ENCODE results near the gene SBK3.
"Not testable (repeated sequence)": the region's sequence is repeated elsewhere in the genome, so short reads cannot be mapped to it uniquely, and the experiment has no call there.

SBK3 gene

DNA sequence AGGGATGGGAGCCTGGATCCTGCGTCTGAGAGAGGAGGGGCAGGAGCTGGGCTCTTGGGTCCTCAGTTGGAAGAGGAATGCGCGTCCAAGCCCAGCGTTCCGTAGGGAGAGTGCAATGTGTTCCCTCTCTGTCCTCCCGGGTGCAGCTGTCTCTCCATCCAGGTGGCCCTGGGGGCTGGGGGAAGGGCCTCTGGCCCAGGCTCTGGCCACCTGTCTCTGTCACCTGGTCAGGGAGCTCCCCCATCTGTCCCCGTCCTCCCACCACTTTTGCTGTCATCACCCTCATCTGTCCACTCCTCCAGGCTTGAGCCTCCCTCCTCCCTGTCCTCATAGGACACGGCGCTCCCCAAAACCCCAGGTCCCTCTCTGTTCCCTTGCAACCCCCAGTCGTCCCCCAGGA lies 4.7 kb downstream of the SBK3 start:
- no peak for DNase-seq (ENCODE audit: low read depth in 2 of 2)

DNA sequence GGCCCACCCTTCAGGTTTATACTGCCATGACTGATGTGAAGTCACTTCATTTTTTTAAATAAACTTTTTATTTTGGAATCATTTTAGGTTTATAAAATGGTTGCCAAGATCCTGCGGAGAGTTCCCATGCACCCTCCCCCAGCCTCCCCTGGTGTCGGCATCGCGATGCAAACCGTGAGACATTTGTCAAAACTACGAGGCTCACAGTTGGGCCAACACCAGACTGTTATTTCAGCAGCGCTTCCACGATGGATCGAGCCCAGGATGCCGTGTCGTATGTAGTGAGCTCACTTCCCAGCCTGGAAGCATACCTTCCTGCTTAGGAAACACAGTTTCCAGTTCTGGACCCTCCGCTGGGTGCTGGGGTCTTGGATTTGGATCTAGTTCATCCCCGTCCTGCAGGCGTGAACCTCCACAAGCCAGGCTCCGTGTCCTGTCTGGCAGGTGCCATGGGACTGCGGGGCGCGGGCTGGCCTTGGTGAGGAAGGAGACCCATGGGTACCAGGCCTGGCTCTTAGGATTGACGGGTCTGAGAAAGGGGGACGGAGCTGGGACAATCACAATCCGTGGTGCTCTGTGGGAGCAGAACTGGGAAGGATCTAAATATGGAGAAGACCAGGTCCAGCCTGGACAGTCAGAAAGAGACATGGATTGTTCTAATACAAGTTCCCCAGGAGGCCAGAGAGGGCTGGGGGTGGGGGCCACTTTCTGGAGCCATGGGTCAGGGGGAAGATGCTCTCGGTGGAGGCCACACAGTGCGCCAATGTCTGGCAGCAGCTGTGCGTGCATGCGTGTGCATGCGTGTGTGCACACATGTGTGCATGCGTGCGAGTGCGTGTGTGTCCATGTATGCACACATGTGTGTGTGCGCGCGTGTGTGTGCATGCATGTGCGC lies 6.0 kb downstream of the SBK3 start:
- no peak for DNase-seq (ENCODE audit: low read depth in 2 of 2)

DNA sequence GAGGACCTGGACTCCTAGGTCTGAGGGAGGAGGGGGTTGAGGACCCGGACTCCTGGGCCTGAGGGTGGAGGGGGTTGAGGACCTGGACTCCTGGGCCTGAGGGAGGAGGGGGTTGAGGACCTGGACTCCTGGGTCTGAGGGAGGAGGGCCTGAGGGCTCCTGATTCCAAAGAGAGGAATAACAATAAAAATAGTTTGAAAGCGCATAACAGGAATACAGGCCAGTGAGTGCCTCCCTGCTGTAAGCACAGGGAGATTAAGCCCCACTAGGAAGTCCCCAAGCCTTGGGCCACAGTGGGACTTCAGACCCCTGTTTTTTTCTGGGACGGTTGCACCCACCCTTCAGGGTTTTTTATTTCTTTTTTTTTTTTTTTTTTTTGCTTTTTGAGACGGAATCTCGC lies 7.2 kb downstream of the SBK3 start:
- DNase-seq (ENCODE audit: low read depth in 2 of 2) = no peak

DNA sequence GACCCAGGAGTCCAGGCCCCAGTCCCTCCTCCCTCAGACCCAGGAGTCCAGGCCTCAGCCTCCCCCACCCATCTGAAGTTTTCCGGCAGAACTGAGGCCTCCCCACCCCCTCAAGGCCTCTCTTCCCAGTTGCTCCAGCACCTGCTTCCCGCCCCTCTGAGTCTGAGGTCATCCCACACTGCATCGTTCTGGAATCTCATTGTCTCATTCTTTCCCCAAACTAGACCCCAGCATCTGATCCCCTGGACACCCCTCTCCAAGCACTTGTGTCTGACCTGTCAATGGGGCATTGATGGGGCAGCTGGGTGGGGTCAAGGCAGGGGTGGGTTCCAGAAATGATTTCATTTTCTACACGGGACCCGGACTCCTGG lies 7.6 kb downstream of the SBK3 start:
- no peak for DNase-seq (ENCODE audit: low read depth in 2 of 2)

DNA sequence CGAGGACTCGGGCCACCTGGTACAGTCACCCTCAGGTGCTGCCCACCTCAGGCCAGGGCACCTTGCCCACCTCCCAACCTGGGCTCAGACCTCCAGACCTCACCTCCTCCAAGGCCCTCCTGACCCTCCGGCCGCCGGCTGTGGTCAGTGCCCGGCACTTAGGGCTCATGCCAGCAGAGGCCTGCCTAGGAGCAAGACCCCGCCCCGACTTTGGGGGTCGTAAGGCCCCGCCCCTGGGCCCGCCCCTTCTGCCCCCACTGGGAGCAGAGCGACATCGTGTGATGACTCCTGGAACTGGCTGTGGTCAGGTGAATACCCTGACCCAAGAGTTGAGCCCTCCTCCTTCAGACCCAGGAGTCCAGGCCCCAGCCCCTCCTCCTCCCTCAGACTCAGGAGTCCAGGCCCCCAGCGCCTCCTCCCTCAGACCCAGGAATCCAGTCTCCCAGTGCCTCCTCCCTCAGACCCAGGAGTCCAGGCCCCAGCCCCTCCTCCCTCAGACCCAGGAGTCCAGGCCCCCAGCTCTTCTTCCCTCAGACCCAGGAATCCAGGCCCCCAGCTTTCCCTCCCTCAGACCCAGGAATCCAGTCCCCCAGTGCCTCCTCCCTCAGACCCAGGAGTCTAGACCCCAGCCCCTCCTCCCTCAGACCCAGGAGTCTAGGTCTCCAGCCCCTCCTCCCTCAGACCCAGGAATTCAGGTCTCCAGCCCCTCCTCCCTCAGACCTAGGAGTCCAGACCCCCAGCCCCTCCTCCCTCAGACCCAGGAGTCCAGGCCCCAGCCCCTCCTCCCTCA lies 8.2 kb downstream of the SBK3 start, which contains the start of gene SBK2:
SBK2 (minus strand) TSS at position 183 of the 790 bp plus-strand sequence. CDS start 839 bp downstream, outside the sequence.
- no peak for DNase-seq (ENCODE audit: low read depth in 2 of 2)

DNA sequence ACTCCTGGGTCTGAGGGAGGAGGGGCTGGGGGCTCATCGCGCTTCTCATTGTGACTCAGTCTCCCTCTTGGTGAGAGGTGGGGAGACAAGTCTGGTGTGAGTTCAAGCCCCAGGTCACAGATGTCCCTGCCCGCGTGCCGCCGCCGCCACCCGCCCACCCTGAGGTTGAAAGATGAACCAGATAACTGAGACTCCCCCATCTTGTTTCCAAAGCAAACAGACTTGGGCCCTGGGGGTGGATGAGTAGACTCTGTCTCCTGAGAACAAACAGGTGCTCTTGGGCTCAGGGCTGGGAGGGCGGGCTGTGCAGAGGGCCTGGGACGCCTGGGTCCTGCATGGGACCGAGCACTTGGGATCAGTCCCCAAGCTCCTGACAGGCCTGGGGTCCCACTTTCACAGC lies 9.0 kb downstream of the SBK3 start:
- no peak for DNase-seq (ENCODE audit: low read depth in 2 of 2)

DNA sequence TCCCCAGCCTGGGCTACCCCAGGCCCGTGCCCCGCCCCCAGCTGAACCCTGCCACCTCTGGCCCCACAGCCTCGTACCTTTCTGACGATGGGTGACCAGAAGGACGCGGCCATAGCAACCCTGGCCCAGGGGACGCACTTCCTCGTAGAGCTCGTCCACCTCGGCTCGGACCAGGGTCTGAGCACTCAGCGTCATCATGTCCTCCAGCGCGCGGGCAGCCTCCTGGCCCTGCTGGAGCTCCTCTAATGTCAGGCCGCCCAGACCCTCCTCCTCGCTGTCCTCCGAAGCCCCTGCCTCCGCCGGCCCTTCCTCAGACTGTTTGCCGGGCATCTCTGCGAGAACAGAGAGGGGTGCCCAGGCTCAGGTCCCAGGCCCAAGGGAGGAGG lies 9.4 kb downstream of the SBK3 start:
- no peak for DNase-seq (ENCODE audit: low read depth in 2 of 2)

DNA sequence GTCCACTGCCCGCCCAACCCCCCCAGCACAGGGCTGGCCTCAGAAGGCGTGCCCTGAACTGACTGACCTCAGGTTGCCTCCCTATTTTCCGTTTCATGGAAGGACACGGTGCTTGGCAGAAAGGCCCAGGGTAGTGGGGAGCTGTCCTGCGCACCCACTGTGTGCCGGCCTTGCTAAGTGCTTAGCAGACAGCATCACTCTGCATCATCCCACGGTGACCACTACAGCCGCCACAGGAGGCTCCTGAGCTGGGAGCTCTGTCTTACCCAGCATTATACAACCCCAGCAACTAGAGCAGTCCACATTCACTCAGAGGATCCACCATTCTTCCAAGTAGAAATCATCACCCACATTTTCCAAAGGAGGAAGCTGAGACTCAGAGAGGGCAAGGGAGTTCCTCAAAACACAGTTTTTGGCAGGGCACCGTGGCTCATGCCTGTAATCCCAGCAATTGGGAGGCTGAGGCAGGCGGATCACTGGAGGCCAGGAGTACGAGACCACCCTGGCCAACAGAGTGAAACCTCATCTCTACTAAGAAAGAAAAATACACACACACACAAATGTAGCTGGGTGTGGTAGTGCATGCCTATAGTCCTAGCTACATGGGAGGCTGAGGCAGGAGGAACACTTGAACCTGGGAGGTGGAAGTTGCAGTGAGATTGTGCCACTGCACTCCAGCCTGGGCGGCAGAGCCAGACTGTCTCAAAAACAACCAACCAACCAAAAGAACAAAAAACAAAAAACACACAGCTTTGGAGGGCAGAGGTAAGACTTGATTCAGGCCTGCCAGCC lies 10.0 kb downstream of the SBK3 start:
- DNase-seq (ENCODE audit: low read depth in 2 of 2) = no peak

DNA sequence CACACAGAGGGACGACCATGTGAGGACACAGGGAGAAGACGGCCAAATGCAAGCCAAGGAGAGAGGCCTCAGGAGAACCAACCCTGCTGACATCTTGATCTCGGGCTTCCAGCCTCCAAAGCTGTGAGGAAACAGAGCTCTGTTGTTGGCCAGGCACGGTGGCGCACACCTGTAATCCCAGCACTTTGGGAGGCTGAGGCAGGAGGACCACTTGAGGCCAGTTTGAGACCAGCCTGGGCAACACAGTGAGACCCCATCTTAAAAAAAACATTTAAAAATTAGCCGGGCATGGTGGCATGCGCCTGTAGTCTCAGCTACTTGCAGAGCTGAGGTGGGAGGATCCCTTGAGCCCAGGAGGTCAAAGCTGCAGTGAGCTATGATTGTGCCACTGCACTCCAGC lies 11.1 kb downstream of the SBK3 start:
- not testable (repeated sequence) for DNase-seq (ENCODE audit: low read depth in 2 of 2)

DNA sequence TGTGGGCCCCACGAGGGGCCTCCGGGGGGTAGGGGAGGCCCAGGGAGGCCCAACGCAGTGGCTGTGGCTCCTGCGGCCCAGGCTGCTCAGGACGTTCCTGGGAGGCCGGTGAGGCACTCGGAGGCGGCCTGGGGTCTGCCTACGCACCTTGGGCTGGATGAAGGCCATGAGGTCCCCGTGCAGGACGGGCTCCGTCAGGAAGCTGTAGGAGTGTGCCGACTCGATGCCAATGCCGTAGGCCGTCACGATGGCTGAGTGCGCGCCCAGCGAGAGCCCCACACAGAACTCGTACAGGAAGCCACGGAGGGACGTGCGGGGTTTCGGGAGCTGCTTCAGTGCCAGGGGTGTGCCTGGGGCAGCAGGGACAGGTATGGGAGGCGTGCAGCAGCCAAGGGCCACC lies 14.3 kb downstream of the SBK3 start:
- DNase-seq (ENCODE audit: low read depth in 2 of 2) = no peak

DNA sequence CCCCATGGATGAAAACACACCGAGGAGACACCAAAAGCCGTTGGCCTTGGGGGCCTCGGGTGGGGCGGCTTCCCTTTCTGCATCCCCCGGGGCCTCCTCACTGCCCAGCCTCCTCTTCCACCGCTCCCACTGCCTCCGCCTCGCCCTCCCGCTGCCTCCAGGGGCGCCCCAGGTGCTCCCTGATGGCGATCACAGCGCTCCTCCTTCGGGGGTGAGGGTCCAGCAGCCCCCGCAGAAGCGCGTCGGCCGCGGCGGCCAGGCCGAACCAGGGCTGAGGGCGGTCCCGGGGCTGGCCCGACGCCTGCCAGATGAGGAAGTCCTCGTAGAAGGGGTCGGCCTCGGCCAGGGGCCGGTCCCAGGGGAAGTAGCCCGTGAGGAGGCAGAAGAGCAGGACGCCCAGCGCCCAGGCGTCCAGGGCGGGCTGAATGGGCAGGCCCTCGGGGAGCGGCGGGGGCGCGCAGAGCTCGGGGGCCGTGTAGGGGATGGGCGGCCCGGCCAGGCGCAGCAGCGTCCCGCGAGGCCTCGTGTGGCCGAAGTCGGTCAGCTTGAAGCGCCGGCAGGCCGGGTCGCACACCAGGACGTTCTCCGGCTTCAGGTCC lies 15.6 kb downstream of the SBK3 start:
- DNase-seq (ENCODE audit: low read depth in 2 of 2) = no peak

DNA sequence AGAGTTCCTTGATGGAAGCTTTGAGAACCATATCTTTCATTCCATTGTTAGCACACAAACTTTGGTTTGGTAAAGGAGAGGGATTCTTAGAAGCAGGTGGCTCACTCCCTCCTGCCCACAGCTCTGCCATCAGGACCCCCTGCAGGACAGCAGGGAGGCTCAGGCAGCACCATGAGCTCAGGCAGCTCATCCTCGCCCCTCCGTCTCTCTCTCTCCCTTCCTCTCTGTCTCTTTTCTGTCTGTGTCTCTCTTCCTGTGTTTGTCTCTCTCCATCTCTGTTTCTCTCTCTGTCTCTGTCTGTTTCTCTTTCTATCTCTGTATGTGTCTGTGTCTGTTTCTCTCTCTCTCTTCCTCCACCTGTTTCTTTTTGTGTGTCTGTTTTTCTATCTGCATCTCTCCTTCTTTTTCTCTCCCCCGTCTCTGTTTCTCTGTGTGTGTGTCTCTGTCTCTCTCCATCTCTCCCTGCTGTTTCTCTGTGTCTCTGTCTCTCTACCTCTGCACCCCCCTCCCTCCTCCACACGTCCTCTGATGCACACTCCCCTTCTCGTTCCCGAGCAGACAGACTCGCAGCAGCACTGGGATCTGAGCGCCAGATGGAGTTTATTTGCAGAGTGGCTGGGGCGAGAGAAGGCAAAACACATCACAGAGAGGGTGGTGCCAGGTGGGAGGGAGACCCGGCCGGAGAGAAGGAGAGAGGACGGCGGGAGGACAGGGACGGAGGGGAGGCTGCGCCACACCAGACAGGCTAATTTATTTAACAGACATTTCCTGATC lies 17.1 kb downstream of the SBK3 start:
- DNase-seq (ENCODE audit: low read depth in 2 of 2) = no peak

DNA sequence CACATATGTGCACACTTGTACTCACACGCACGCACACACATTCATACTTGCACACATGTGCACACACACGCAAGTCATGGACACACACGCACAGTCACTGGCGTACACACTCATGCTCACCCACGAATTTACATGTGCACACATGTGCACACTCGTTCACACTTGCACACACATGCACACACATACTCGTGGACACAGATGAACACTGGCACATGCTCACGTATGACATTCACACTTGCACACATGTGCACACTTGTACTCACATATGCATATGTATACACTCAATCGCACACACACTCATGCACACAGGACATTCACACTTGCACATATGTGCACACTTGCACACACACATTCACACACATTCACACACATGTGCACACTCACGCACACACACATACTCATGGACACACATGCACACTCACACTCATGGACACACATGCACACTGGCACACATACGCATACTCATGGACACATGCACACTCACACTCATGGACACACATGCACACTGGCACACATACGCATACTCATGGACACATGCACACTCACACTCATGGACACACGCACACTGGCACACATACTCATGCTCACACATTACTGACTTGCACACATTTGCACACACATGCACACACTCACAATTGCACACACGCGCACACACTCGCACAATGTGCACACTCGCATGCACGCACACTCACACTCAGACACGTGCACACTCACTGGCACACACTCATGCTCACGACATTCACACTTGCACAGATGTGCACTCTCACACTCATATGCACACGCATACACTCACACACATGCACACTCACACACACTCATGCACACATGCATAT lies 17.9 kb downstream of the SBK3 start:
- DNase-seq (ENCODE audit: low read depth in 2 of 2) = no peak

DNA sequence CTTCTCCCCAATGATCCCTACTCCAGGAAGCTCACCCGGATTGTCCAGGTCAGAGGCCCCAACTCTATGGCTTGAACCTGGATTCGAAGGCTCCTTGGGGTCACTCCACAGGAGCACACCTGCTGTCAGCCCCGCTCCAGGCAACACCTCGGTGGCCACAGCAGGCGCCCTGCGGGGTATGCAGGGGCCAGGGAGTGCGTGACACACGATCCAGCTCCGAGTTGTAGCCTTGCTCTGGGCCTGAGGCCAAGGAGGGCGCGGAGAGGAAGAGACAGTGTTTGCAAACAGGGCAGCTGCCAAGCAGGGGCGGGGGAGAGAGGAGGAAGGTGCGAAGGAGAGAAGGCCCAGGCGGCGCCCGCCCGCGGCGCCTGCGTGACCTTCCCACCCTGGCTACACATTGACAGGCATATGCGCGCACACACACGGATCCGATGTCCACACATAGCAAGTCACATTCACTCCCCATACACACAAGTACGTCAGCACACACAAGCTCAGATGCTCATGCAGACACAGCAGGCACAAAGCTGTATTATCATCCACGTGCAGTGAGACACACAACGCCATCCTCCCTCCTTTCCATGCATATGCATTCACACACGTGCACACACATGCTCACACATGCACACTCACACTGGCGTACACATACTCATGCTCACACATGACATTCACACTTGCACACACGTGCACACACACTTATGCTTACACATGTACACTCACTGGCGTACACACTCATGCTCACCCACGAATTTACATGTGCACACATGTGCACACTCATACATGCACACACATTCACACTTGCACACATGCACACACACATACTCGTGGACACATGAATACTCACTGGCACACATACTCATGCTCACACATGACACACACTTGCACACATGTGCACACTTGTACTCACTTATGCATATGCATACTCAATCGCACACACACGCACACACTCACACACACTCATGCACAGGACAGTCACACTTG lies 18.8 kb downstream of the SBK3 start:
- DNase-seq (ENCODE audit: low read depth in 2 of 2) = no peak

DNA sequence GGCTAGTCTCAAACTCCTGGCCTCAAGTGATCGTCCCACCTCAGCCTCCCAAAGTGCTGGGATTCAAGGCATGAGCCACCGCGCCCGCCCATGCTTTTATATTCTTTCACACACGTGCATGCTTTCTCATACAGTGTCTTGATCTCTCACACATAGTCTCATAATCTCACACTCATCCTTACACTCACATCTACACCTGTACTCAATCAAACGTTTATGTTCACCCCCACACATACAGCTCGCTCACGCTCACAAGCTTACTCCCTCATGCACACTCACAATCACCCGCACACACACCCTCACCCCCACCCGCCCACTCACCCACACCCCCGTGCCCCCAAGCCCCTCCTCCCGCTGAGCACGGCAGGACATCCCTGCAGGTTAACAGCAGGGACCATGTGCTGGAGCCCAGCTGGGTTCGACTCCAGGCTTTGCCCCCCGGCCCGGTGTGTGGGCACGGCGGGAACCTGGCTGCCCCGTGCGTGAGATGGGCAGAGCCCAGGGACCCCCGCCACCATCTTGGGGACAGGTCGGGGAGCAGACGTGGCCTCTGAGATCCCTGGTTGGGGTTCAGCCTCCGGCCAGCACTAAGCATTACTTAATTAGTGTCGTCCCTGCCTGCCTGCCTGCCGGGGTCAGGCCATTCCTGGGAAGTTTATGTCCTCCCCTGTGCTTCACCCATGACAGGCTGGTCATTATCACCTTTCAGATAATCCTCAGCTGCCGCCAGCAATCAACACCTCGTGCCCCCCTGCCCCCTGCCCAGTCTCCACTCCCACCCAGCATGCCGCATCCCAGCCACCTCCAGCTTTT lies 19.8 kb downstream of the SBK3 start:
- DNase-seq (ENCODE audit: low read depth in 2 of 2) = no peak

DNA sequence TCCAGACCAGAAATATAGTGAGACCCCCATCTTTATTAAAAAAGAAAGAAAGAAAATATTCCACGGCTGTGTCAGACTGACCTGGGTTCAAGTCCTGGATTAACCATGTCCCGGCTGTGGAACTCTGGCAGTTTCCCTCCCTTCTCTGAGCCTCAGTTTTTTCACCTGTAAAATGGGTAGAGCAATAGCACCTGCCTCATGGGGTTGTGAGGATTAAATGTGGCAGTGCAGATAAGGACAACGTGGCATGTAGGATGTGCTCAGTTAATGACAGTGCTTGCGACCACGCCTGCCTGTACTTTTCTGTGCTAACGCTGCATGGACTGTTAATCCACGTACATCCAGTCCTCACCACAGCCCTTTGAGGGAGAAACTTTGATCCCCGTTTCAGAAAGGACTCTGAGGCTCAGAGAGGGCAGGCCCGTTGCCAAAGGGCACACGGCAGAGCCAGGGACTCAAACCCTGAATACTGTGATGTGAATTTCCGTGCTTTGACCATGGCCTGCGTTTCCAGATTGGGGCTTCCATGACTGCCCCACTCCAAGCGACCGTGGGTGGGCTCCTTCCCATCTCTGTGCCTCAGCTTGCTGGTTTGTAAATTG lies 24.6 kb downstream of the SBK3 start:
- DNase-seq (ENCODE audit: low read depth in 2 of 2) = no peak

DNA sequence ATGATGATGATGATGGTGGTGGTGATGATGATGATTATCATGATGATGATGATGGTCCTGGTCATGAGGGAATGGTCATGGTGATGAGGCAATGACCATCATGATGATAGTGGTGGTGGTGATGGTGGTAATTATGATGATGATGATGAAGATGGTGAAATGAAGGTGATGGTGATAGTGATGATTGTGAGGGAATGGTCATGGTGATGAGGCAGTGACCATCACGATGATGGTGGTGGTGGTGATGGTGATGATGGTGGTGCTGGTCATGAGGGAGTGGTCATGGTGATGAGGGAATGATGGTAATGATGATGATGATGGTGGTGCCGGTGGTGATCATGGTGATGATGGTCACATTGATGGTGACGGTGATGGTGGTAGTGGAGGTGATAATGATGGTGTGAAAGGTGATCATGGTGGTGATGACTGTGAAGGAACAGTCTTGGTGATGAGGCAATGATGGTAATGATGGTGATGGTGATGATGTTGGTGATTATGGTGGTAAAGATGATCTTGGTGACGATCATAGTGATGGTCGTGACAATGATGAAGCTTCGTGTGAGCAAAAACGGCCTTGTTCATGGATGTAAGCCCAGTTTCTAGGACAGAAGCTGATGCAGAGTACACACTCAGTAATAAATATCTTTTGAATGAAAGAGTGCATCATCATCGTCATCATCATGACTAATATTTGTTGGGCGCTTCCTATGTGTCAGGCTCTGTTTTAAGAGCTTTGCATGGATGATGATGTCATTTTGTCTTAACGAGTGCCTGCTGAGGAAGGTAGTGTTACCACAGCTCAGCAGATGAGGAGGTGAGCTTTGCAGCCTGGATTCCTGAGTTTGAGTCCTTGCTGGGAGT lies 25.7 kb downstream of the SBK3 start:
- no peak for DNase-seq (ENCODE audit: low read depth in 2 of 2)
